ENCODE measurements around the gene MFN2.
"Not testable (repeated sequence)": the region's sequence is repeated elsewhere in the genome, so short reads cannot be mapped to it uniquely, and the experiment has no call there.

MFN2 gene

DNA sequence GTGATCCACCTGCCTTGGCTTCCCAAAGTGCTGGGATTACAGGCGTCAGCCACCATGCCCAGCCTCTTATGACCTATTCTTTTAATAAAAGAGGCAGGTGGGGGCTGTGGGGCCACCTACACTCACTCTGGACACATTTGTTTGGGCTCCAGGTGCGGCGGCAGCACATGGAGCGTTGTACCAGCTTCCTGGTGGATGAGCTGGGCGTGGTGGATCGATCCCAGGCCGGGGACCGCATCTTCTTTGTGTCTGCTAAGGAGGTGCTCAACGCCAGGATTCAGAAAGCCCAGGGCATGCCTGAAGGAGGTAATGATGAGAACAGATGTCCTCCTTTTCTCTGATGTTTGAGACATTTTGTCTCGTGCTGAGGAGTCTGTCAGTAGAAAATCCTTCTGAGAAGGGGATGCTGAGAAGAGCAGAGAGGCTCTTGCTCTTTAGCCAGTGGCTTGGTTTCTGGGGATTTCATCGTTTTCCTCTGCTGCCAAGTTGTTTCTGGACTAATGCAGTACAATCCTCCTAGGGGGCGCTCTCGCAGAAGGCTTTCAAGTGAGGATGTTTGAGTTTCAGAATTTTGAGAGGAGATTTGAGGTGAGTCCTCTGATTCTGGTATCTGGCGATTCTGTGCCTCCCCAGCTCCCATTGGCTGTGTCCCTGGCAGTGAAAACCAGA, 21.1 kb downstream of the MFN2 start:
- DNase-seq: peak; percentile 6

DNA sequence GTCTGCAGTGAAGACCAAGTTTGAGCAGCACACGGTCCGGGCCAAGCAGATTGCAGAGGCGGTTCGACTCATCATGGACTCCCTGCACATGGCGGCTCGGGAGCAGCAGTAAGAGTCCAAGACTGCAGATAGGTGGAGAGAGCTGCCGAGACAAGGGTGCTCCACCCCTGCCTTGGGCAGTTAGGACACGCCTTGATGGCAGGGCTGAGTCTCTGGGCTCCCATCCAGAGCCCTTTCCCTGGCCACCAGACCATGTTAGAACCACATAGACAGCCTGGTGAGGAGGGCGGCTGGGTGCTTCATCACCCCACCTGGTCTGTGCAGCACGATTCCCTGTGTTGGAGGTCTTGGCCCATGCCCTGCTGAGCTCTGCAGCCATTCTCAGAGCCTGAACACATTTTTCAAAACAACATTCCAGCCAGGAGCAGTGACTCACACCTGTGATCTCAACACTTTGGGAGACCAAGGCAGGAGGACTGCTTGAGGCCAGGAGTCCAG, 21.8 kb downstream of the MFN2 start:
- no peak for DNase-seq

DNA sequence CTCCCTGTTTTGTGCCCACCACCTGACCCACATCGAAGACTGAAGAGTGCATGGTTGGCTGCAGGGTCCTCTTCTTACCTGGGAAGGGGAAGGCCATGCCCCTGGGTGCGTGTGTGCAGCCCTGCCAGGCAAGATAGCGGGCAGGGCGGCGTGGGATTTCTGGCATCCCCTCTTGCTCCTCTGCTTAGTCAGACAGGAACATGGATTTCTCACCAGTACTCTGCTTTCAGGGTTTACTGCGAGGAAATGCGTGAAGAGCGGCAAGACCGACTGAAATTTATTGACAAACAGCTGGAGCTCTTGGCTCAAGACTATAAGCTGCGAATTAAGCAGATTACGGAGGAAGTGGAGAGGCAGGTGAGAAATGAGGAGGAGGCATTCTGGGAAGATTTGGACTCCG, 23.5 kb downstream of the MFN2 start:
- DNase-seq: no peak

DNA sequence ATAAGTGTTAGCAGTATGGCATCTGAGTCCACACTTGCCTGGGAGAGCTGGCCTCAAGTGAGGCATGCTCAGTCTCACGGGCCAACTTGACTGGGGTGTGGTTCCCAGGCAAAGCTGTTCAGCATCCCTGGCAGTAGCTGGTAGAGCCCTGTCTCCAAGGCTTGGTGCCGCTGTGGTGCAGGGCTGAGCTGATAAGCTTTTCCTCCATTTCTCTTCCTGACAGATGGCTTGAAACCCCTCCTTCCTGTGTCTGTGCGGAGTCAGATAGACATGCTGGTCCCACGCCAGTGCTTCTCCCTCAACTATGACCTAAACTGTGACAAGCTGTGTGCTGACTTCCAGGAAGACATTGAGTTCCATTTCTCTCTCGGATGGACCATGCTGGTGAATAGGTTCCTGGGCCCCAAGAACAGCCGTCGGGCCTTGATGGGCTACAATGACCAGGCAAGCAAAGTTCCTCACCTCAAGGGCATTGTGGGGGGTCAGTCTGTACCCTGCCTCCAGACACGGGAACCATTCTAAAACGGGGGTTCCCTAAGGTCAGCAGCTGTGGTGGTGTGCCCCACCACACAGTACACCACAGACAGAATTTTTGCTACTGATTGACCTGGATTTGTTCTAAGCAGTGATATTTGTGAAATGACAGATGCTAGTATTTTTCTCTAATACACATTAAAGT, 25.4 kb downstream of the MFN2 start:
- DNase-seq: no peak

DNA sequence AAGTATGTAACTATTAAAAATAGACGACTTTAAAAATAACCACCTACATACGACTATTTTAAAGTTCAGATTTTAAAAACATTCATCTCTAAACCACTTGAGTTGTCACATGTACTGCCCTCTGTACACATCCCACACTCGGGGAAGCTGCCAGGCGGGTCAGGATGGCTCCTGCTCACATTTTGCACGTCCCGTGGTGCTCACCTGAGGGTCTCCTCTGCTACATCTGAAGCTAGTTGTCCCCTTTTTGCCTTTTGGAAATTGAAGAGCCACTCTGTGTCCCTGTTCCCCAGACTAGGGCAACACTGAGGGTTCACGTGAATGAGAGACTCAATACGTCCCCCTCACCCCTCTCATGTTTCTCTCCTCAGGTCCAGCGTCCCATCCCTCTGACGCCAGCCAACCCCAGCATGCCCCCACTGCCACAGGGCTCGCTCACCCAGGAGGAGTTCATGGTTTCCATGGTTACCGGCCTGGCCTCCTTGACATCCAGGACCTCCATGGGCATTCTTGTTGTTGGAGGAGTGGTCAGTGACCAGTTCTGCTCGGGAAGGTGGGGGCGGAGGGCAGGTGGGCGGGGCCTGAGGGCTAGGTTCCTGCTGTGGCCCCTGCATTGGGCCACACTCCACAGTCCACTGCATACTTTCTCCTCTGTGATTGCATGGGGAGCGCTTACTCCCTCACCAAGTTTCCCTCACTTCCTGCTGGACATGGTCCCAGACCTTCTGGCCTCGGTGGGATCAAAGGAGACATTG, 26.1 kb downstream of the MFN2 start:
- DNase-seq: no peak

DNA sequence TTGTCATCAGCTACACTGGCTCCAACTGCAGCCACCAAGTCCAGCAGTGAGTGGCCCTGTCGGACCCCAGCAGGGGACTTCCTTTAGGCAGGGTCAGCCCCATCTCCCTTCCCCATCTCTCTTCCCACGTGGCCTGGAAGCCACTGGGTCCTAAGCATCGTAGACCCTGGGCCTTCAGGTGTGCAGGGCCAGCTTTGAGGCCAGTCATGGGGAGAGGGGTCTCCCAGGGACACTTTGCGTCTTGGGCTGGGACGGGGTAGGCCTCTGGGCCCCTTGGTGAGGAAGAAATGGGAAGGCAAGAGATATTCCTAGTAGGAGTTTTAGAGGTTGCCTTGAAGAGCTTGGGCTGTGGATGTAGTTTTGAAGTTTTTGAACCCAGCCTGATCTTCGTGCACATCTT, 27.0 kb downstream of the MFN2 start:
- DNase-seq: no peak

DNA sequence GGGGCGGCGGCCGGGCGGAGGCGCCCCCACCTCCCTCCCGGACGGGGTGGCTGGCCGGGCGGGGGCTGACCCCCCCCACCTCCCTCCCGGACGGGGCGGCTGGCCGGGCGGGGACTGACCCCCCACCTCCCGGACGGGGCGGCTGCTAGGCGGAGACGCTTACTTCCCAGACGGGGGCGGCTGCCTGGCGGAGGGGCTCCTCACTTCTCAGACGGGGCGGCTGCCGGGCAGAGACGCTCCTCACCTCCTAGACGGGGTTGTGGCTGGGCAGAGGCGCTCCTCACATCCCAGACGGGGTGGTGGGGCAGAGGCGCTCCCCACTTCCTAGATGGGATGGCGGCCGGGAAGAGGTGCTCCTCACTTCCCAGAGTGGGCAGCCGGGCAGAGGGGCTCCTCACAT, 28.1 kb downstream of the MFN2 start:
- DNase-seq: not testable (repeated sequence)

DNA sequence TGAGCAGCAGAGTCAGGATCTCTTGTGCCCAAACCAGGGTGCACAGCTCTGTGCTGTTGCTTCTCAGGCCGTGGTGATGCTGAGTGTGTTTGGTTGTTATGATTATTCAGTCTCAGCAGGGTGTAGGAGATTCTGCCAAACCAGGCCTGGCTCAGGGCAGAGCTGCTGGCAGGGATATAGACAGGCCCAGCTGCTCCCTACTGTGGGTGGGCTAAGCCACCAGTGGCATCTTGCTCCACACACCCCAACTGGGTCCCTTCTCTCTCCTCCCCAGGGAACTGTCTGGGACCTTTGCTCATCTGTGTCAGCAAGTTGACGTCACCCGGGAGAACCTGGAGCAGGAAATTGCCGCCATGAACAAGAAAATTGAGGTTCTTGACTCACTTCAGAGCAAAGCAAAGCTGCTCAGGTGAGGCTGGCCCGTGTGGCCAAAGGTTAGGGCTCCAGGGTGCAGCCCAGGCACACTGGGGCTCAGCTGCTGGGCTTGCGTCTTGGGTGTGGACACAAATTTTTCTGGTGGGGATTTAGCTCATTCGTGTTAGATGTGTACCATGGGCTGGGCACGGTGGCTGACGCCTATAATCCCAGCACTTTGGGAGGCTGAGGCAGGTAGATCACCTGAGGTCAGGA, 29.2 kb downstream of the MFN2 start:
- DNase-seq: no peak

DNA sequence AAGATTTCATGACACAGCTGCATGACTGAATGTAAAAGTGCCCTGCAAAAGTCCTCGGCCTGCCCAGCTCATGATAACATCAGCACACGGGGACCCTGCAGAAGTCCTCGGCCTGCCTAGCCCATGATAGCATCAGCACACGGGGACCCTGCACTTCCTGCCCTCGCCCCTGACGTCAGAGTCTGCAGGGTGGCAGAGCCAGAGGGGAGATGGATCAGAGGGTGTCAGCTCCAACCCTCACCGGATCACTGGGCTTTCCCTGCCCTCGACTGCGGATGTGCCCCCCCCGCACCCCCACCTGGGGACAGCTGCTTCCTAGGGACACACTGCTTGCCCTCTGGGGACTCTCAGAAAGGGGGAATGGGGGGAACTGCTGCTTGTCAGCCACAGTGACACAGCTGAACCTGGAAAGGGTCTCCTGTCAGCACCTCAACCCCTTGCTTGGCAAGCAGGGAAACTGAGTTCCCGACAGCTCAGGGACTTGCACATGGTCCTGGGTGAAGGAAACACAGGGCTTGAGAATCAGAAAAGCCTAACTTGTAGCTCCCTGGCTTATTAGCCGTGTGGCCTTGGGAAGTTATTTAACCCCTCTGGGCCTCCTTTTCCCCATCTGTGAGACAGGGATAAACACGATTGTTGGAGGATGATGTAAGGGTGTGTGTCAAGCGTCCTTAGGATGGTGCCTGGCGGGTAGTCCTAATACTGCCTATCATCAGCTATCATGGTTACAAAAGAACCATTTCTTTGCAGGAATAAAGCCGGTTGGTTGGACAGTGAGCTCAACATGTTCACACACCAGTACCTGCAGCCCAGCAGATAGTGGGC, 30.7 kb downstream of the MFN2 start:
- no peak for DNase-seq

DNA sequence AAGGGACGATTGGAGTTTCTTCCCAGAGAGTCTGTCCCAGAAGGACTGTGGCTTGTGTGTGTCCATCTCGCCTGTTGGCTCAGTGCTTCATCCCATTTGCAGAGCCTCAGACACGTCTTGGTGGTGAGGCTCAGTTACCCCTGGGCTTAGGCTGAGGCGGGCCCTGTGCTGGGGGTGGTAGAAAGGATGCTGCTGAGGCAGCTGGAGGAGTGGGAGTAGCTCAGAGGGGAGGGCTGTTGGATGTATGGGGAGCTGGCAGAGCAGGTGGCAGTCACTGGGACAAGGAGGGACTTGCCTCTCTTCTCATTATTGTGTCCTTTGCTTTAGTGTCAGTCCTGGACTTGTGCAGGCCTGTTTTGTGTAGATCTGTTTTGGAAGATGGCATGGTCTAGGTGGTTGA, 31.8 kb downstream of the MFN2 start:
- DNase-seq: no peak

DNA sequence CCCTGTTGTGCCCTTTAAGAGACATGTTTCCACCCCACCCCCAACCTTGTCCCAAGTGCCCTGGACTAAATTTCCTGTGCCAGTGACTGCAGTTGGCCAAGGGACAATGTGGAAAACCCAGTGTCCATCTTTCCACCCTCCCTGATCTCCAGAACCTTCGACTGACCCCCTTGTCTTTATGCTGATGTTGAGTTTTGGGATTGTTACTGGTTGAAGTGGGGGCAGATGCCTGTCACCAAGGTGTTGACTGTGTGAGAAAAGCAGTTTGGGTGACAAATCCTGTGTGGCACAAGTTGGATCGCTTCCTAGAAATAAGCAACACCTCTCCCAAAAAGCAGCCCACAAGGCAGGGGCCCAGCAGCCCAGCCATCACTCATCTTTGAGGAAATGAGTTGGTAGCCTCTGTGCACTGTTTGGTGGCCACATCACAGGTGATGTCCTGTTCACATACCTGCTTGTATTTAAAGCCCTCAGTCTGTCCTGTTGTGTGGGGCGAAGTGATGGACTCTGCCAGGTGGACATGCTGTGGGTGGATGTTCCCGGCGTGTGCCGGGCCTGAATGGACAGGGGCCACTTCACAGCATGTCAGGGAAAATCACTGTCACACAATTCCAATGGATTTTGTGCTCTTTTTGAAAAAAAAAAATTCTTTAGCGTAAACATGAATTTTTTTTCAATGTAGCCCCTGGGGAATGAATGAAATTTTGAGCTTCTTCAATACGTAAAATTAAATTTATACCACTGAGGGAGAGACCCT, 32.5 kb downstream of the MFN2 start:
- DNase-seq: no peak

DNA sequence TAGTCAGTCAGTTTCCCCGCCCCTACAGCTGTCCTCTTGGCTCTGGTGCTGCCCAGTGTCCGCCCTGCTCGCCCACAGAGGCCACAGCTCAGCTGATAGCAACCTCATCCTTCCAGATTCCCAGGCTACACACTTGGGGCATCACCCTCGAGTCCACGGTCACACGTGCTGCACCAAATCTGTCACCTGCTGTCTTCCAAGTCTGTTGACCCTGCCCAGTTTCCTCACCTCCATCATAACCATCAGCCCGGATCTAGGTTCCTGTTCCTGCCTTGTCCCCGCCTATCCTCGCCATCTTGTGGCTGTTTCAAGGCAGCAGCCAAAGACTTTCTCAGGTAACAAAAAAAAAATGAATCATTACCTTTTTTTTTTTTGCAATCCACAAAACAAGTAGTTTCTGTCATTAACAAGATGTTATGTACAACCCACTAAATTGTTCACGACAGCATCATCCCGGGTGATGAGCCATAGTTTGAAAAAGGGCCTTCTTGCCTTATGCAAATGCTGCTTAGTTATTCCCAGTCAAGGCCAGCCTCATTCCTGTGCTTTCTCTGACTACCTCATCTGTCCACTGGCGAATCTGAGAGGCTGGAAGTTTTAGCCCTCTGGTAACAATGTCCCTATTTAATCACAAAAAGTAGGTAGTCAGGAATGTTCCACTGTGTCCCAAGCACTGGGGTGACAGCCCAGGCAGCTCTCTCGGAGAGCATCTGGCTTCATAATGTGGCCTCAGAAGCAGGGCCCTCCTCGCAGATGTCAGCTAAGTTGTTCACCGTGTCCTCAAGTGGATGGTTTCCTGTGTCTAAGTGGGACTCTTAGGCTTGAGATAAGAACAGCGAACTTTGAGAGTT, 34.1 kb downstream of the MFN2 start:
- no peak for DNase-seq

DNA sequence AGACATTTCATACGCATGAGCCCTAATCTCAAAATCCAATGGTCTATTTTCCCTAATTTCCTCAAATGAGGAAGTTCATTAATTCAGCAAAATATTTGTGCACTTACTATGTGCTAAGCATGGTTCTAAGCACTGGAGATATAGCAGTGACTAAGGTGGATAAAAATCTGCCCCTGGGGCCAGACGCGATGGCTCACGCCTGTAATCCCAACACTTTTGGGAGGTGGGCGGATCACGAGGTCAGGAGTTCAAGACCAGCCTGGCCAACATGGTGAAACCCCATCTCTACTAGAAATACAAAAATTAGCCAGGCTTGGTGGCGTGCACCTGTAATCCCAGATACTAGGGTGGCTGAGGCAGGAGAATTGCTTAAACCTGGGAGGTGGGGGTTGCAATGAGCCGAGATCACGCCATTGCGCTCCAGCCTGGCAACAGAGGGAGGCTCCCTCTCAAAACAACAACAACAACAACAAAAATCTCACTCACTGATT, 34.8 kb downstream of the MFN2 start:
- DNase-seq: no peak

DNA sequence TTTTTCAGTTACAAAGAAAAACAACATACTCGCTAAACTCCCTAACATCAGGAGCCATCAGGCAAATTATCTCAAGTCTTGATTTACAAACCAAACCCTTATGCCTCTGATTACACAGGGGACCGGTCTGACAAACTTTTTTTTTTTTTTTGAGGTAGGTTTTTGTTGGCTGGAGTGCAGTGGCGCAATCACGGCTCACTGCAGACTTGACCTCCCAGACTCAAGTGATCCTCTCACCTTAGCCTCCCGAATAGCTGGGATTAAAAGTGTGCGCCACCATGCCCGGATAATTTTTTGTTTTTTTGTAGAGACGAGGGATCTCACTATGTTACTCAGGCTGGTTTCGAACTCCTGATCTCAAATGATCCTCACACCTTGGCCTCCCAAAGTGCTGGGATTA, 35.3 kb downstream of the MFN2 start:
- DNase-seq: no peak

DNA sequence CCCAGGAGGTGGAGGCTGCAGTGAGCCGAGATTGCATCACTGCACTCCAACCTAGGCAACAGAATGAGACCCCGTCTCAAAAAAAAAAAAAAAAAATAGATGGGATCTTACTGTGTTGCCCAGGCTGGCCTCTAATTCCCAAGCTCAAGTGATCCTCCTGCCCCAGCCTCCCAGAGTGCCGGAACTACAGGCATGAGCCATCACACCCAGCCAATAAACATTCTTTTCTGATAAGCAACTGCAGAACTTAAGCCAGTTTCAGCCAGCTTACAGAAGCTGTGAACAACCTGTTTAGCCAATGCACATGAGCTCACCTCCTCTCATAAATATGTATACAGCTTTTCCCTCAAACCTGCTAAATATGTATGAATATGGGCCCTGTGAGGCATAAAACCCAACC, 35.9 kb downstream of the MFN2 start:
- DNase-seq: no peak

DNA sequence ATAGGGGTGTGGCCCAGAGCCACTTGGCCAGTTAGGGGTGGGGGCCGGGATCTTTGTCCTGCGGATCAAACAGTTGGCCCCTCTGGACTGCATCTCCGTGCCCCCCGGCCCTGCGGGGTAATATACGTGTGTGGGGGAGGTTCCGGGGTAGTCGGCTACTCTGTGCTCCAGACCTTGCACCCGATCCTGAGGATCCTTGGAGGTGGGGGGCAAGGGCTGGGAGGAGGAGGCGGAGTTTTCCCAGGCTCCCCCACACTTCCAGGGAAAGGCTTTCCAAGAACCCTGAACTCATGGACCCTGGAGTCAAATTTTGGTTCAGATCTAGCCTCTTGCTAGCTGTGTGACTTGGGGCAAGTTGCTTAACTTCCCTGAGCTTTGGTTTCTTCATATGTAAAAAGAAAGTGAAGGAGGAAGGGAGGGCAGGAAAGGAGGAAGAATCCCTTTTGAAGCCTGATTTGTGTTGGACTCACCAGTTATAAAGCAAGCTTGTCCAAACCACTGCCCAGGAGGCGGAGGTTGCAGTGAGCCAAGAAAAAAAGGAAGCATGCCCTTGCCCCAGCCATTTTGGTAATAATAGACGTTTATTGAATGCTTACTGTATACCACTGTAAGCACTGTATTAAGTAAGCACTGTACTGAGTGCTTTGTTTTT, 39.7 kb downstream of the MFN2 start:
- no peak for DNase-seq

DNA sequence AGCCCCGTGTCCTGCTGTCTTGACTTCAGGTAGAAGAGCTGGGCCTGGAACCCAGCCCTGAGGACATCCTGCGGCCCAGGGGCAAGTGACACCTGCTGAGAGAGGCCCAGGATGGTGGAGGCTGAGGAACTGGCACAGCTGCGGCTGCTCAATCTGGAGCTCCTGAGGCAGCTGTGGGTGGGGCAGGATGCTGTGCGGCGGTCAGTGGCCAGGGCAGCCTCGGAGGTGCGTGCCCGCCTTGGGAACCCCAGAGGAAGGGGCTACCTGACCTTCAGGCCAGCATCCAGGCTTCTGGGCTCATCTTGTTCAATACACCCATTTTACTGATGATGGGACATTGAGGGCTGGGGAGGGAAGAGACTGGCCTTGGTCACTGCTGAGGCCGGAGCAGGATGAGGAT, 41.4 kb downstream of the MFN2 start:
- no peak for DNase-seq

DNA sequence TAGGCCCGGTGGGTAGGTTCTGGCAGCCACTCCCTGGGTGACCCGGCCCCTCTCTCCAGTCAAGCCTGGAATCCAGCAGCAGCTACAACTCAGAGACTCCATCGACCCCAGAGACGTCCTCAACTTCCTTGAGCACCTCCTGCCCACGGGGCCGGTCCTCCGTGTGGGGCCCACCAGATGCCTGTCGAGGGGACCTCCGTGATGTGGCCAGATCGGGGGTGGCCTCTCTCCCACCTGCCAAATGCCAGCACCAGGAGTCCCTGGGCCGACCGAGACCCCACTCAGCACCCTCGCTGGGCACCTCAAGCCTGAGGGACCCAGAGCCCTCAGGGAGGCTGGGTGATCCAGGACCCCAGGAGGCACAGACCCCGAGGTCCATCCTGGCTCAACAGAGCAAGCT, 41.8 kb downstream of the MFN2 start:
- no peak for DNase-seq

DNA sequence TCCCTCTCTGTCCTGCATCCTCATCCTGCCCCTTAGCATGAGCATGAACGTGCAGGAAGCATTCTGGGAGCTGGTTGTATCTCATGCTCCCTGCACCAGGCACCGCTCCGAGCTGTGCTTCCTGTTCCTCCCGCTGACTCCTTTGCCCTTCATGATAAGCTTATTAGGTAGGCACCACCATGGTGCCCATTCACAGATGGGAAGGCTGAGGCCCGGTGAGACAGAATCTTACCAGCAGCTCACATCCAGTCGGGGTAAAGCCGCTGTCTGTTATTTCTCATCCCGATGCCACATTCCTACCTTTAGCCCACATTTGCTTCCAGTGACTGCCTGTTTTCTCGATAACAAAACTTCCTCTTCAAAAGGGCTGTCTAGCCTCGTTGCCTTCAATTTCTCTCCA, 46.3 kb downstream of the MFN2 start:
- DNase-seq: no peak

DNA sequence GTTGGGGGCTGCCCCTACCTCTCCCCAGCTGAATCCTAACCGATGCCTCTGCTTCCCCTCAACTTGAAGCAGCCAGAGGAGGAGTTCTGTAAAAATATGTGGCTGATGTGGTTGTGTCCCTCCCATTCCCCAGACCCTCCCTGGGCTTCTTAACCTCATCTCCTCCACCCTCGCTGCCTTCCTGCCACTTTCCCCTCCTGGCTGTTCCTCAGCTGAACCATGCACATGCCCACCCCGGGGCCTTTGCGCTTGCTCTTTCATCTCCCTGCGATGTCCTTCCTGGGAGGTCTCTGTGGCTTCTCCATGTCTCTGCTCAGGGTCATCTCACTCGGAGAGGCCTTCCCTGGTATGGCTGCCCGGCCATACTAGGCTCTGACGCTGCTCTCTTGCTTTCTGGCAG, 48.0 kb downstream of the MFN2 start:
- no peak for DNase-seq

Data from KG1 (cell line).